GM19463 (cell line): ENCODE results near the gene KLHL14.

Experiments used
- ATAC-seq: cut with Tn5 transposase; IDR thresholded peaks from one replicate; pipeline ENCODE4 v1.9.1; 2021; ENCODE audit warnings: mild to moderate bottlenecking, moderate library complexity; ENCODE audit not compliant: unreplicated experiment

Gene KLHL14

GRCh38 chr18:32722279-32722678 lies 50.5 kb downstream of the KLHL14 start:
- no peak for ATAC-seq

GRCh38 chr18:32717126-32717525 lies 55.7 kb downstream of the KLHL14 start:
- no peak for ATAC-seq

GRCh38 chr18:32714571-32715148 lies 58.2 kb downstream of the KLHL14 start:
- peak; percentile 92 for ATAC-seq

- no peak for ATAC-seq
These were observed 60.0 kb downstream of the KLHL14 start for GRCh38 chr18:32712860-32713259.

GRCh38 chr18:32711862-32712261 lies 61.0 kb downstream of the KLHL14 start:
- ATAC-seq, result no peak

- ATAC-seq, result no peak
These were observed 65.2 kb downstream of the KLHL14 start for GRCh38 chr18:32707586-32707985.

GRCh38 chr18:32707147-32707546 lies 65.7 kb downstream of the KLHL14 start:
- ATAC-seq, result no peak

- no peak for ATAC-seq
These were observed 71.5 kb downstream of the KLHL14 start for GRCh38 chr18:32701313-32701712.

GRCh38 chr18:32698153-32698552 lies 74.7 kb downstream of the KLHL14 start:
- ATAC-seq, result no peak

GRCh38 chr18:32696376-32696775 lies 76.4 kb downstream of the KLHL14 start:
- no peak for ATAC-seq

GRCh38 chr18:32695534-32695933 lies 77.3 kb downstream of the KLHL14 start:
- ATAC-seq, result no peak

GRCh38 chr18:32688821-32689220 lies 84.0 kb downstream of the KLHL14 start:
- no peak for ATAC-seq

- no peak for ATAC-seq
These were observed 87.9 kb downstream of the KLHL14 start for GRCh38 chr18:32684940-32685339.

- no peak for ATAC-seq
These were observed 88.7 kb downstream of the KLHL14 start for GRCh38 chr18:32684096-32684495.

- no peak for ATAC-seq
These were observed 89.8 kb downstream of the KLHL14 start for GRCh38 chr18:32683044-32683443.

GRCh38 chr18:32677578-32677977 lies 95.2 kb downstream of the KLHL14 start:
- ATAC-seq, result no peak

GRCh38 chr18:32674491-32674890 lies 98.3 kb downstream of the KLHL14 start:
- ATAC-seq, result no peak

- no peak for ATAC-seq
These were observed 100.4 kb downstream of the KLHL14 start for GRCh38 chr18:32672398-32672797.

- no peak for ATAC-seq
These were observed 102.1 kb downstream of the KLHL14 start for GRCh38 chr18:32670727-32671126.

- ATAC-seq, result peak; percentile 56
These were observed 103.2 kb downstream of the KLHL14 start for GRCh38 chr18:32669549-32670165.

GRCh38 chr18:32668956-32669355 lies 103.9 kb downstream of the KLHL14 start:
- ATAC-seq, result no peak

- ATAC-seq, result no peak
These were observed 111.1 kb downstream of the KLHL14 start for GRCh38 chr18:32661486-32662299.
